GM12892 (cell line): ENCODE measurements around the gene ADK.

Experiments
- POLR2A ChIP-seq: IDR thresholded peaks from 2 replicates; pipeline ENCODE4 v1.6.1; 2011; ENCODE audit warnings: low read depth, low read length, control low read depth
- POLR2AphosphoS5 ChIP-seq: IDR thresholded peaks from 2 replicates; pipeline ENCODE4 v1.6.1; 2011; ENCODE audit warnings: low read depth, low read length, control low read depth
- TAF1 ChIP-seq: IDR thresholded peaks from 2 replicates; pipeline ENCODE4 v1.6.1; 2011; ENCODE audit warnings: low read depth, mild to moderate bottlenecking, control low read depth, low read length, borderline replicate concordance

DNA sequence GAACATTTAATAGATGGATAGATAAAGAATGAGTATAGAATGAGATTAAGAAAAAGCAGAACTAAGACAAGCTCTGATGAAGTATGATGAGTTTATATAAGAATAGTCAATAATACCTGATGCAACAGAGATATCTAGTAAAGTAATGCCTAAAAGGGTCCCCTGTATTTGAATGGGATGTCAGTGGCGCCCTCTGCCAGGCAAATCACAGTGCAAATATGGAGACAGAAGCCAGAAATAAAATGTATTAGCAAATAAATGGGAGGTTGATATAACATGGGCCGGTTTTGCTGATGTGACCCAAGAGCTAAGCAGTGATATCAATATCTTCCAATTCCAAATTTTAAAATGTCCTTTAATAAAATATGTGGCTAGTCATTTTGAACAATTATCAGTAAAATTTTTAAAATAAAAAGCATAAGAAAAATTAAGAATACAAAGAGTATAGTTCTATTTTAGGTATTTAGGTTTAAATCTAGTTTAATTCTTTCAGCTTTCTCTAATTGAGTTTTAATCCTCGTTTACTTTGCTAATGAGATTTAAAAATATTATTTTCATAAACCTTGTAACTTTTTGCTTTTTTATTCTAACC lies 62.6 kb downstream of the ADK start:
- no peak for TF ChIP-seq POLR2AphosphoS5
- TF ChIP-seq TAF1 = no peak
- TF ChIP-seq POLR2A = no peak
